Epithelial cell of esophagus (primary cell): ENCODE data around the gene COL13A1.

Experiments
- DNase-seq: peaks from one replicate; pipeline ENCODE4 v3.0.0; 2010; ENCODE audit warnings: low read depth
- H3K4me3 ChIP-seq: 2 replicates; pipeline ENCODE4 v1.5.1; 2011; ENCODE audit warnings: mild to moderate bottlenecking, low read length, control low read depth
- TF ChIP-seq, protein P1 (sequence below): IDR thresholded peaks from 2 replicates; pipeline ENCODE4 v1.5.1; 2011; ENCODE audit warnings: low read depth, mild to moderate bottlenecking, low read length, control low read depth, inconsistent platforms; ENCODE audit not compliant: insufficient read depth; ENCODE audit errors: missing control alignments

The COL13A1 gene

DNA sequence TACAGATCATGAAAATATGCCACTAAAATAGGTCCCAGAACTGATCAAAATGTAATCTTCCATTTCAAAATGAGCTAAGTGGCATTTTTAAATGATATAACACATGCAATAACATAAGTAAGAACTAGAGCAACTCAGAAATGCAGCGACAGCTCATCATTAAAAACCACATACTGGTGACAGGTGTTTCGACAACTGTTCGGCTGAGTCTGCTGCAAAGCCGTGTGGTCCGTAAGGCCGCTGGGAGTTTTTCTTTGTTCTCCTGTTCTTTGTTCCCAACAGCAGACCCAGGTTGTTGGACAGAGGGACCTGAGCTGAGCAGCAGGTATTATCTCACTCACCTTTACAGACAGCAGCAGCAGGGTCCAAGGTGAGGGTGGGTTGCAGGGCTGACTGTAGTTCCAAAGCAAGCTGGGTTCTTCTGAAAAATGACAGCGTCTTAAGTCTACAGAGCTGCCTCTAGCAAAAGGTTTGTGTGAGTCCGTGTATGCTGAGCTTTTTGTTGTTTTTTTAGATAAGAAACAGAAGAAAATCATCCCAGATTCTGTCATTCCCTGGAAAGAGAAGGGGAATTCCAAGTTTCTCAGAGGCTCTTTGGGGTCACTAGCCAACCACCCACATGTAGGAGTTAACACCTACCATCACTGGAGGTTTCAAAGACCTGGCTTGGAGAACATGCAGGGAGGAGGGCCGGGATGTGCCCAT is 205.6 kb downstream of the COL13A1 start:
- DNase-seq = no peak
- TF ChIP-seq, protein P1, sequence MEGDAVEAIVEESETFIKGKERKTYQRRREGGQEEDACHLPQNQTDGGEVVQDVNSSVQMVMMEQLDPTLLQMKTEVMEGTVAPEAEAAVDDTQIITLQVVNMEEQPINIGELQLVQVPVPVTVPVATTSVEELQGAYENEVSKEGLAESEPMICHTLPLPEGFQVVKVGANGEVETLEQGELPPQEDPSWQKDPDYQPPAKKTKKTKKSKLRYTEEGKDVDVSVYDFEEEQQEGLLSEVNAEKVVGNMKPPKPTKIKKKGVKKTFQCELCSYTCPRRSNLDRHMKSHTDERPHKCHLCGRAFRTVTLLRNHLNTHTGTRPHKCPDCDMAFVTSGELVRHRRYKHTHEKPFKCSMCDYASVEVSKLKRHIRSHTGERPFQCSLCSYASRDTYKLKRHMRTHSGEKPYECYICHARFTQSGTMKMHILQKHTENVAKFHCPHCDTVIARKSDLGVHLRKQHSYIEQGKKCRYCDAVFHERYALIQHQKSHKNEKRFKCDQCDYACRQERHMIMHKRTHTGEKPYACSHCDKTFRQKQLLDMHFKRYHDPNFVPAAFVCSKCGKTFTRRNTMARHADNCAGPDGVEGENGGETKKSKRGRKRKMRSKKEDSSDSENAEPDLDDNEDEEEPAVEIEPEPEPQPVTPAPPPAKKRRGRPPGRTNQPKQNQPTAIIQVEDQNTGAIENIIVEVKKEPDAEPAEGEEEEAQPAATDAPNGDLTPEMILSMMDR = no peak
- H3K4me3 ChIP-seq = no peak overlapping the region
